ENCODE measurements around the gene PRCP. TPM values are rescaled to one million over a fixed set of nuclear protein-coding genes. Genes with fewer than 3 reads are reported as not detected.
"Not testable (repeated sequence)": the region's sequence is repeated elsewhere in the genome, so short reads cannot be mapped to it uniquely, and the experiment has no call there.

The PRCP gene
- total and polyA plus RNA-seq, 4 donors: 27.3 to 55.2 (median 41.2) TPM

DNA sequence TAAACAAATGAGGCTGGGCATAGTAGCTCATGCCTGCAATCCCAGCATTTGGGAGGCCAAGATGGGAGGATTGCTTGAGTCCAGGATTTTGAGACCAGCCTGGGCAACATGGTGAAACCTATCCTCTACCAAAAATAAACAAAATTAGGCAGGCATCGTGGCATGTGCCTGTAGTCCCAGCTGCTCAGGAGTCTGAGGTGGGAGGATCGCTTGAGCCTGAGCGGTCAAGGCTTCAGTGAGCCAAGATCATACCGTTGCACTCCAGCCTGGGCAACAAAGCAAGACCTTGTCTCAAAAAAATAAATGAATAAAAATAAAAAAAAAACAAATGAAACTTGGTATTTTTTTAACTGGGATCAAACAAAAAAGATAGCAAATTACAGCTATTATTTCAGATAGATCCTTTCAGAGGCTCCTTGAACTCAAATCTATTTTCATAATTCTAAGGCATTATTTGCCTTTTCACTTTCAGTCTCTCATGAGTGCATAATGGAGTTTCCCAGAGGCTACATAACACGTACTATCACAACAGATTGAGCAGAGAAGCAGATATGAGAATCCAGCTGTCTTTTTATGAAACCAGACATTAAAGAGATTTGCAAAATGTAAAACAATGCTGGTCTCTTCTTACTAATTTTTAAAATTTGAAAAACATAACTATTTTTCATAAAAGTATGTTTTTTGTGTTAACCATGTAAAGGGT is 24.4 kb upstream of the PRCP start:
- no peaks in the 10 kb centered on the region for H3K27me3 ChIP-seq (ENCODE audit: control insufficient read depth in 4 of 4, insufficient read depth in 4 of 4, low read length in 3 of 4)
- no peaks in the 10 kb centered on the region for H3K4me1 ChIP-seq (ENCODE audit: control insufficient read depth in 4 of 4, insufficient read depth in 4 of 4, low read length in 3 of 4)
- WGBS: 95% methylated on average over 5 of the region's 5 CpGs
- no peaks in the 10 kb centered on the region for H3K36me3 ChIP-seq (ENCODE audit: control insufficient read depth in 4 of 4, insufficient read depth in 3 of 4, low read depth in 1 of 4, low read length in 3 of 4)
- no peak overlapping the region for H3K27ac ChIP-seq (ENCODE audit: low read depth in 1 of 2, low read length in 2 of 2)
- H3K4me3 ChIP-seq (ENCODE audit: low read depth in 1 of 3, low read length in 3 of 3): no peak overlapping the region
- H3K9ac ChIP-seq (ENCODE audit: low read depth in 1 of 2, low read length in 2 of 2): no peak overlapping the region
- no peak for DNase-seq (ENCODE audit: low spot score)
- H3K9me3 ChIP-seq (ENCODE audit: control insufficient read depth in 4 of 4, low read length in 3 of 4): no peaks in the 10 kb centered on the region
- TF ChIP-seq, protein P1, sequence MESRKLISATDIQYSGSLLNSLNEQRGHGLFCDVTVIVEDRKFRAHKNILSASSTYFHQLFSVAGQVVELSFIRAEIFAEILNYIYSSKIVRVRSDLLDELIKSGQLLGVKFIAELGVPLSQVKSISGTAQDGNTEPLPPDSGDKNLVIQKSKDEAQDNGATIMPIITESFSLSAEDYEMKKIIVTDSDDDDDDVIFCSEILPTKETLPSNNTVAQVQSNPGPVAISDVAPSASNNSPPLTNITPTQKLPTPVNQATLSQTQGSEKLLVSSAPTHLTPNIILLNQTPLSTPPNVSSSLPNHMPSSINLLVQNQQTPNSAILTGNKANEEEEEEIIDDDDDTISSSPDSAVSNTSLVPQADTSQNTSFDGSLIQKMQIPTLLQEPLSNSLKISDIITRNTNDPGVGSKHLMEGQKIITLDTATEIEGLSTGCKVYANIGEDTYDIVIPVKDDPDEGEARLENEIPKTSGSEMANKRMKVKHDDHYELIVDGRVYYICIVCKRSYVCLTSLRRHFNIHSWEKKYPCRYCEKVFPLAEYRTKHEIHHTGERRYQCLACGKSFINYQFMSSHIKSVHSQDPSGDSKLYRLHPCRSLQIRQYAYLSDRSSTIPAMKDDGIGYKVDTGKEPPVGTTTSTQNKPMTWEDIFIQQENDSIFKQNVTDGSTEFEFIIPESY (IDR thresholded peaks at IDR 0.05): no peak
- TF ChIP-seq SP1 (IDR thresholded peaks at IDR 0.05): no peak
- TF ChIP-seq GABPA (IDR thresholded peaks at IDR 0.05 in 1 of 2, conservative IDR thresholded peaks at IDR 0.05 in 1 of 2): no peak
- TF ChIP-seq, protein P2, sequence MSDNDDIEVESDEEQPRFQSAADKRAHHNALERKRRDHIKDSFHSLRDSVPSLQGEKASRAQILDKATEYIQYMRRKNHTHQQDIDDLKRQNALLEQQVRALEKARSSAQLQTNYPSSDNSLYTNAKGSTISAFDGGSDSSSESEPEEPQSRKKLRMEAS (IDR thresholded peaks at IDR 0.05): no peak

DNA sequence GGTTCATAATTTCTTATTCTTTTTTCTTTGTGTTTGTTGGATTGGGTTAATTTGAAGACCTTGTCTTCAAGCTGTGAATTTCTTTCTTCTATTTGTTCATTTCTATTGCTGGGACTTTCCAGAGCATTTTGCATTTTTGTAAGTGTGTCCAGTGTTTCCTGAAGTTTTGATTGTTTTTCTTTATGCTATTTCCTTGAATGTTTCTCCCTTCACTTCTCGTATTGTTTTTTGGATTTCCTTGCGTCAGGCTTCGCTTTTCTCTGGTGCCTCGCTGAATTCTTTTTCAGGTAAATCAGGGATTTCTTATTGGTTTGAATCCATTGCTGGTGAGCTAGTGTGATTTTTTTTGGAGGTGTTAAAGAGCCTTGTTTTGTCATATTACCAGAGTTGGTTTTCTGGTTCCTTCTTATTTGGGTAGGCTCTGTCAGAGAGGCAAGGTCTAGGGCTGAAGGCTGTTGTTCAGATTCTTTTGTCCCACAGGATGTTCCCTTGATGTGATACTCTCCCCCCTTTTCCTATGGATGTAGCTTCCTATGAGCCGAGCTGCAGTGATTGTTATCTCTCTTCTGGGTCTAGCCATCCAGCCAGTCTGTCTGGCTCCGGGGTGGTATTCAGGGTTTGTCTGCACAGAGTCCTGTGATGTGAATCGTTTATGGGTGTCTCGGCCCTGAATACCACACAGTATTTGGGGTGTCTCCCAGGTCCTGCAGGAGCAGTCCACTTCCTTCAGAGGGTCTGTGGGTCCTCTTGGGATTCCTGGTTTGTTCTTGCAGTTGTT is 22.4 kb upstream of the PRCP start:
- not testable (repeated sequence) for H3K9me3 ChIP-seq (ENCODE audit: control insufficient read depth in 4 of 4, low read length in 3 of 4); H3K27me3 ChIP-seq (ENCODE audit: control insufficient read depth in 4 of 4, insufficient read depth in 4 of 4, low read length in 3 of 4); H3K36me3 ChIP-seq (ENCODE audit: control insufficient read depth in 4 of 4, insufficient read depth in 3 of 4, low read depth in 1 of 4, low read length in 3 of 4); H3K9ac ChIP-seq (ENCODE audit: low read depth in 1 of 2, low read length in 2 of 2); H3K4me1 ChIP-seq (ENCODE audit: control insufficient read depth in 4 of 4, insufficient read depth in 4 of 4, low read length in 3 of 4); DNase-seq (ENCODE audit: low spot score); H3K4me3 ChIP-seq (ENCODE audit: low read depth in 1 of 3, low read length in 3 of 3); H3K27ac ChIP-seq (ENCODE audit: low read depth in 1 of 2, low read length in 2 of 2)
- 81% methylated on average over 8 of the region's 8 CpGs for WGBS

DNA sequence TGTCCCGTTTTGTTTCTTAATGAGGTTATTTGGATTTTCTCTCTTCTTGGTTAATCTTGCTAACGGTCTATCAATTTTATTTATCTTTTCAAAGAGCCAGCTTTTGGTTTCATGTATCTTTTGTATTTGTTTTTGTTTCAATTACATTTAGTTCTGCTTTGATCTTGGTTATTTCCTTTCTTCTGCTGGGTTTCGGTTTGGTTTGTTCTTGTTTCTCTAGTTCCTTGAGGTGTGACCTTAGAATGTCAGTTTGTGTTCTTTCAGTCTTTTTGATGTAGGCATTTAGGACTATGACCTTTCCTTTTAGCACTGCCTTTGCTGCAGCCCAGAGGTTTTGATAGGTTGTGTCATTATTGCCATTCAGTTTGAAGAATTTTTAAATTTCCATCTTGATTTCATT is 20.0 kb upstream of the PRCP start:
- not testable (repeated sequence) for H3K4me1 ChIP-seq (ENCODE audit: control insufficient read depth in 4 of 4, insufficient read depth in 4 of 4, low read length in 3 of 4); H3K4me3 ChIP-seq (ENCODE audit: low read depth in 1 of 3, low read length in 3 of 3); DNase-seq (ENCODE audit: low spot score); H3K36me3 ChIP-seq (ENCODE audit: control insufficient read depth in 4 of 4, insufficient read depth in 3 of 4, low read depth in 1 of 4, low read length in 3 of 4); H3K27ac ChIP-seq (ENCODE audit: low read depth in 1 of 2, low read length in 2 of 2); H3K9me3 ChIP-seq (ENCODE audit: control insufficient read depth in 4 of 4, low read length in 3 of 4); H3K9ac ChIP-seq (ENCODE audit: low read depth in 1 of 2, low read length in 2 of 2); H3K27me3 ChIP-seq (ENCODE audit: control insufficient read depth in 4 of 4, insufficient read depth in 4 of 4, low read length in 3 of 4)
- 76% methylated on average over 3 of the region's 3 CpGs for WGBS

DNA sequence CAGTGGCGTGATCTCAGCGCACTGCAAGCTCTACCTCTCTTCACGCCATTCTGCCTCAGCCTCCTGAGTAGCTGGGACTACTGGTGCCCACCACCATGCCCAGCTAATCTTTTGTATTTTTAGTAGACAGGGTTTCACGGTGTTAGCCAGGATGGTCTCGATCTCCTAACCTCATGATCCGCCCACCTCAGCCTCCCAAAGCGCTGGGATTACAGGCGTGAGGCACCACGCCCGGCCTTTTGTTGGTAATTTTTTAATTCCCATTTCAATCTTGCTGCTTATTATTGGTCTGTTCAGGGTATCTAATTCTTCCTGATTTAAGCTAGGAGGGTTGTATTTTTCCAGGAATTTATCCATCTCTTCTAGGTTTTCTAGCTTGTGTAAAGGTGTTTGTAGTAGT is 19.6 kb upstream of the PRCP start:
- DNase-seq (ENCODE audit: low spot score); H3K4me3 ChIP-seq (ENCODE audit: low read depth in 1 of 3, low read length in 3 of 3); H3K27me3 ChIP-seq (ENCODE audit: control insufficient read depth in 4 of 4, insufficient read depth in 4 of 4, low read length in 3 of 4); H3K27ac ChIP-seq (ENCODE audit: low read depth in 1 of 2, low read length in 2 of 2); H3K9ac ChIP-seq (ENCODE audit: low read depth in 1 of 2, low read length in 2 of 2); H3K36me3 ChIP-seq (ENCODE audit: control insufficient read depth in 4 of 4, insufficient read depth in 3 of 4, low read depth in 1 of 4, low read length in 3 of 4); H3K9me3 ChIP-seq (ENCODE audit: control insufficient read depth in 4 of 4, low read length in 3 of 4); H3K4me1 ChIP-seq (ENCODE audit: control insufficient read depth in 4 of 4, insufficient read depth in 4 of 4, low read length in 3 of 4): not testable (repeated sequence)
- 97% methylated on average over 10 of the region's 10 CpGs for WGBS
